Keratinocyte (primary cell): ENCODE results near the gene LIME1. TPM values are rescaled to one million over a fixed set of nuclear protein-coding genes. Genes with fewer than 3 reads are reported as not detected.

Source experiments
- DNase-seq: peaks from one replicate; pipeline ENCODE4 v3.0.0-alpha.2; 2011; ENCODE audit warnings: low read depth, missing footprints, low spot score
- FAIRE-seq: peaks from 2 replicates; lab custom pipeline; 2011; peaks lifted over from hg19 to GRCh38; lab: Jason Lieb, UNC
- H2AFZ ChIP-seq: 2 replicates; pipeline ENCODE4 v1.6.0; 2012; ENCODE audit warnings: low read length, control low read depth, inconsistent platforms; ENCODE audit not compliant: control insufficient read depth
- H3K27ac ChIP-seq: 2 replicates; pipeline ENCODE4 v1.5.1; 2011; ENCODE audit warnings: low read length; ENCODE audit not compliant: control insufficient read depth, insufficient read depth
- H3K27me3 ChIP-seq: 3 replicates; pipeline ENCODE4 v1.6.0; 2011; ENCODE audit warnings: low read length; ENCODE audit not compliant: control insufficient read depth, insufficient read depth; ENCODE audit errors: extremely low read depth
- H3K36me3 ChIP-seq, 2 experiments: 2 replicates in 1 of 2; 3 replicates in 1 of 2; pipeline ENCODE4 v1.5.1; 2011; ENCODE audit warnings: low read length in 2 of 2, mild to moderate bottlenecking in 1 of 2; ENCODE audit not compliant: control insufficient read depth in 2 of 2, insufficient read depth in 2 of 2; ENCODE audit errors: extremely low read depth in 1 of 2
- H3K4me1 ChIP-seq: 3 replicates; pipeline ENCODE4 v1.5.1; 2011; ENCODE audit warnings: low read length; ENCODE audit not compliant: control insufficient read depth, insufficient read depth; ENCODE audit errors: extremely low read depth
- H3K4me2 ChIP-seq: 3 replicates; pipeline ENCODE4 v1.6.0; 2011; ENCODE audit warnings: low read depth, low read length; ENCODE audit not compliant: control insufficient read depth, insufficient read depth; ENCODE audit errors: extremely low read depth
- H3K4me3 ChIP-seq, 3 experiments: fragments of 200-600 bp in 1 of 3; sonication (generic) in 1 of 3; 2 replicates in 2 of 3; 3 replicates in 1 of 3; pipeline ENCODE4 v1.5.1; 2011 to 2016; ENCODE audit warnings: low read length in 3 of 3, mild to moderate bottlenecking in 3 of 3, control low read depth in 2 of 3, inconsistent platforms in 1 of 3, low read depth in 1 of 3, mixed read lengths in 1 of 3, mixed run types in 1 of 3, moderate library complexity in 1 of 3; ENCODE audit not compliant: control insufficient read depth in 2 of 3, insufficient read depth in 2 of 3; ENCODE audit errors: extremely low read depth in 1 of 3
- H3K79me2 ChIP-seq: 2 replicates; pipeline ENCODE4 v1.6.0; 2012; ENCODE audit warnings: low read length; ENCODE audit not compliant: control insufficient read depth, insufficient read depth
- H3K9ac ChIP-seq: 3 replicates; pipeline ENCODE4 v1.6.0; 2011; ENCODE audit warnings: low read length; ENCODE audit not compliant: control insufficient read depth, insufficient read depth; ENCODE audit errors: extremely low read depth
- H3K9me1 ChIP-seq: 3 replicates; pipeline ENCODE4 v1.6.0; 2011; ENCODE audit warnings: low read length; ENCODE audit not compliant: control insufficient read depth, insufficient read depth; ENCODE audit errors: extremely low read depth
- H3K9me3 ChIP-seq: 2 replicates; pipeline ENCODE4 v1.5.1; 2012; ENCODE audit warnings: low read depth, low read length; ENCODE audit not compliant: control insufficient read depth
- H4K20me1 ChIP-seq: 3 replicates; pipeline ENCODE4 v1.6.0; 2011; ENCODE audit warnings: low read length; ENCODE audit not compliant: control insufficient read depth, insufficient read depth; ENCODE audit errors: extremely low read depth
- CTCF ChIP-seq, 3 experiments: IDR thresholded peaks in 1 of 3; conservative IDR thresholded peaks in 1 of 3; optimal IDR thresholded peaks in 1 of 3; 2 replicates in 2 of 3; 3 replicates in 1 of 3; pipeline versions ENCODE3 to v1.5.1; 2011; ENCODE audit warnings: low read length in 3 of 3, mild to moderate bottlenecking in 3 of 3, moderate library complexity in 2 of 3, control low read depth in 1 of 3, inconsistent platforms in 1 of 3; ENCODE audit not compliant: insufficient read depth in 2 of 3; ENCODE audit errors: extremely low read depth in 1 of 3
- EZH2 ChIP-seq: IDR thresholded peaks from one replicate; pipeline ENCODE4 v1.6.1; 2012; ENCODE audit warnings: inconsistent platforms, mild to moderate bottlenecking, low read length, moderate library complexity
- dilution Hi-C: fragments of 300-500 bp; cut with MboI; formaldehyde crosslinking; loops from one replicate; pipeline ENCODE4 v1.7.0; 2020; ENCODE audit warnings: low sequenced_read_pairs; ENCODE audit not compliant: extremely low pct_ligation_motif_present
- polyA plus RNA-seq, 5 experiments: library from polyadenylated mRNA; depleted of rRNA in 3 of 5; stranded (reverse) in 3 of 5; stranded (forward) in 1 of 5; unstranded in 1 of 5; fragments of >200 nt; gene quantifications; 1 replicate in 1 of 5; 2 replicates in 3 of 5; 3 replicates in 1 of 5; pipeline versions ENCODE4 v1.2.1 to v1.2.3, GENCODE V29; 2011 to 2012; ENCODE audit warnings: missing spikeins in 2 of 5, low read depth in 1 of 5, low replicate concordance in 1 of 5
- small RNA-seq, 3 experiments: library from RNA; depleted of rRNA; stranded (forward); fragments of <200 nt; gene quantifications; one replicate each; pipeline ENCODE3, GENCODE V24; 2012; ENCODE audit warnings: low read depth in 3 of 3, low replicate concordance in 1 of 3; ENCODE audit not compliant: insufficient read length in 3 of 3

The LIME1 gene
- polyA plus RNA-seq, 1 donor (not counting 4 experiments of a cell fraction or from before 2014, with no cell fraction given): 0.75 TPM

- no peaks in the 10 kb centered on the region for H3K9me3 ChIP-seq
- no peaks in the 10 kb centered on the region for H3K79me2 ChIP-seq
- H3K27ac ChIP-seq: no peak overlapping the region
- no peak overlapping the region for H3K4me2 ChIP-seq
- dilution Hi-C loops: no loop called here
- TF ChIP-seq CTCF (optimal IDR thresholded peaks at IDR 0.05 in 1 of 3, IDR thresholded peaks at IDR 0.05 in 1 of 3, conservative IDR thresholded peaks at IDR 0.05 in 1 of 3; ENCODE audit: extremely low read depth in 1 of 3, insufficient read depth in 2 of 3, low read length in 3 of 3) (no peak), EZH2 (no peak)
- H3K9ac ChIP-seq: no peak overlapping the region
- no peaks in the 10 kb centered on the region for H3K4me1 ChIP-seq
- FAIRE-seq: no peak
- no peaks in the 10 kb centered on the region for H3K36me3 ChIP-seq
- H3K9me1 ChIP-seq: no peaks in the 10 kb centered on the region
- no peaks in the 10 kb centered on the region for H4K20me1 ChIP-seq
- H2AFZ ChIP-seq: no peak overlapping the region
- no peak for DNase-seq
- H3K4me3 ChIP-seq: no peak overlapping the region
- no peaks in the 10 kb centered on the region for H3K27me3 ChIP-seq
These were observed 50.8 kb downstream of the LIME1 start for GRCh38 chr20:63787302-63787701.

GRCh38 chr20:63787749-63788148 lies 51.3 kb downstream of the LIME1 start:
- H3K4me3 ChIP-seq: no peak overlapping the region
- no peak for FAIRE-seq
- H3K27me3 ChIP-seq: no peaks in the 10 kb centered on the region
- H2AFZ ChIP-seq: no peak overlapping the region
- H3K9me3 ChIP-seq: no peaks in the 10 kb centered on the region
- H3K27ac ChIP-seq: no peak overlapping the region
- H4K20me1 ChIP-seq: no peaks in the 10 kb centered on the region
- TF ChIP-seq EZH2: no peak
- TF ChIP-seq CTCF (optimal IDR thresholded peaks at IDR 0.05 in 1 of 3, IDR thresholded peaks at IDR 0.05 in 1 of 3, conservative IDR thresholded peaks at IDR 0.05 in 1 of 3; ENCODE audit: extremely low read depth in 1 of 3, insufficient read depth in 2 of 3, low read length in 3 of 3): no peak
- DNase-seq: no peak
- dilution Hi-C loops: no loop called here
- H3K9me1 ChIP-seq: no peaks in the 10 kb centered on the region
- H3K79me2 ChIP-seq: no peaks in the 10 kb centered on the region
- no peak overlapping the region for H3K9ac ChIP-seq
- no peaks in the 10 kb centered on the region for H3K36me3 ChIP-seq
- H3K4me1 ChIP-seq: no peaks in the 10 kb centered on the region
- no peak overlapping the region for H3K4me2 ChIP-seq

Small RNA genes lying within 50 kb of the gene (small RNA-seq; reads per million reads assigned to genes)
- gene LIME1 (0 reads per million in 3 experiments), gene TNFRSF6B (0 reads per million in 3 experiments)

Other genes with a start within 250 kb of the LIME1 start
- 0.12 to 0.77 TPM (median 0.31 TPM) in 3 replicates for gene EEF1A2, start 237.6 kb upstream of the LIME1 start, polyA plus RNA-seq
- gene PPDPF, start 215.9 kb upstream of the LIME1 start, polyA plus RNA-seq: 8.8 to 68.4 TPM (median 16.4 TPM) in 3 replicates
- 28.5 to 38.9 TPM (median 37.0 TPM) in 3 replicates for gene PTK6, start 199.3 kb upstream of the LIME1 start, polyA plus RNA-seq
- 0.10 to 0.32 TPM (median 0.14 TPM) in 3 replicates for gene SRMS, start 188.9 kb upstream of the LIME1 start, polyA plus RNA-seq
- gene FNDC11, start 182.5 kb upstream of the LIME1 start, polyA plus RNA-seq: 0.48 to 0.84 TPM (median 0.55 TPM) in 3 replicates
- 14.8 to 29.0 TPM (median 24.3 TPM) in 3 replicates for gene HELZ2, start 162.4 kb upstream of the LIME1 start, polyA plus RNA-seq
- gene GMEB2, start 109.6 kb upstream of the LIME1 start, polyA plus RNA-seq: 5.1 to 8.4 TPM (median 6.2 TPM) in 3 replicates
- 9.2 to 12.0 TPM (median 10.5 TPM) in 3 replicates for gene STMN3, start 83.2 kb upstream of the LIME1 start, polyA plus RNA-seq
- gene RTEL1, start 78.4 kb upstream of the LIME1 start, polyA plus RNA-seq: 7.7 to 12.4 TPM (median 11.2 TPM) in 3 replicates
- 51.9 to 151 TPM (median 58.1 TPM) in 3 replicates for gene TNFRSF6B, start 40.0 kb upstream of the LIME1 start, polyA plus RNA-seq
- 29.7 to 37.4 TPM (median 30.4 TPM) in 3 replicates for gene ARFRP1, start 28.7 kb upstream of the LIME1 start, polyA plus RNA-seq
- 7.8 to 13.5 TPM (median 12.2 TPM) in 3 replicates for gene ZGPAT, start 28.6 kb upstream of the LIME1 start, polyA plus RNA-seq
- gene SLC2A4RG, start 3.1 kb downstream of the LIME1 start, polyA plus RNA-seq: 18.3 to 33.6 TPM (median 23.5 TPM) in 3 replicates
- gene ZBTB46, start 94.6 kb downstream of the LIME1 start, polyA plus RNA-seq: 0.12 to 0.18 TPM (median 0.13 TPM) in 3 replicates
- not detected in 3 replicates for gene ABHD16B, start 124.8 kb downstream of the LIME1 start, polyA plus RNA-seq
- gene TPD52L2, start 128.6 kb downstream of the LIME1 start, polyA plus RNA-seq: 177 to 208 TPM (median 200 TPM) in 3 replicates
- 43.7 to 62.0 TPM (median 59.0 TPM) in 3 replicates for gene DNAJC5, start 158.5 kb downstream of the LIME1 start, polyA plus RNA-seq
- gene UCKL1, start 219.8 kb downstream of the LIME1 start, polyA plus RNA-seq: 24.1 to 42.2 TPM (median 28.7 TPM) in 3 replicates
- 2.4 to 4.4 TPM (median 3.8 TPM) in 3 replicates for gene ZNF512B, start 233.3 kb downstream of the LIME1 start, polyA plus RNA-seq
- 0.45 to 0.93 TPM (median 0.75 TPM) in 3 replicates for gene SAMD10, start 243.0 kb downstream of the LIME1 start, polyA plus RNA-seq
- 24.5 to 32.8 TPM (median 30.5 TPM) in 3 replicates for gene PRPF6, start 244.5 kb downstream of the LIME1 start, polyA plus RNA-seq